Suppressor macrophage (primary cell): ENCODE measurements around the gene EIF1AD.
"Not testable (repeated sequence)": the region's sequence is repeated elsewhere in the genome, so short reads cannot be mapped to it uniquely, and the experiment has no call there.

Source experiments
- DNase-seq, 4 experiments: peaks; one replicate each; pipeline ENCODE4 v3.0.0-alpha.2; 2020 to 2022

The EIF1AD gene

GRCh38 chr11:65968600-65969482 is 33.1 kb downstream of the EIF1AD start:
- peak in 3 of 4 experiments; percentile 24 to 29 (median 28) for DNase-seq

GRCh38 chr11:65967329-65967934 is 34.5 kb downstream of the EIF1AD start:
- no peak for DNase-seq

DNA sequence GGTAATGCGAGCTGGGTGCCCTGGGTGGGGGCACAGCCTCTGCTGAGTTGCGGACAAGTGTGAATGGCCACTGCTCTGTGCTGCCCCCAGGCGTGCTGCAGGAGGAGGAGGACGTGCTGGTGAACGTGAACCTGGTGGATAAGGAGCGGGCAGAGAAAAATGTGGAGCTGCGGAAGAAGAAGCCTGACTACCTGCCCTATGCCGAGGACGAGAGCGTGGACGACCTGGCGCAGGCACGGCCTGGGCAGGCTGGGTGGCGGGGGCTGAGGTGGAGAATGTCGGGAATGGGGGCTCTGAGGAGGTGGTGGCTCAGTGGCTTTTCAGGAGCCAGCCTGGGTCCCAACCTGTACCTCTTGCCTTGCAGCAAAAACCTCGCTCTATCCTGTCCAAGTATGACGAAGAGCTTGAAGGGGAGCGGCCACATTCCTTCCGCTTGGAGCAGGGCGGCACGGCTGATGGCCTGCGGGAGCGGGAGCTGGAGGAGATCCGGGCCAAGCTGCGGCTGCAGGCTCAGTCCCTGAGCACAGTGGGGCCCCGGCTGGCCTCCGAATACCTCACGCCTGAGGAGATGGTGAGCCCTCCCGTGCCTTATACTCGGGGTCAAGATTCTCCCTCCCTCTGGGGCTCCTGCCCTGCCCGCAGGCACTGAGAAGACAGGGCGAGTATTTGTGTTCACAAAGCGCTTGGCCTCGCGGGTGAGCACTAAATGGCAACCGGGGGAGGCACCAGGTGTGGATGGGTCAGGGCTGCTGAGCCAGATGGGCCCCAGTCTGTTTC is 35.8 kb downstream of the EIF1AD start:
- DNase-seq: no peak

DNA sequence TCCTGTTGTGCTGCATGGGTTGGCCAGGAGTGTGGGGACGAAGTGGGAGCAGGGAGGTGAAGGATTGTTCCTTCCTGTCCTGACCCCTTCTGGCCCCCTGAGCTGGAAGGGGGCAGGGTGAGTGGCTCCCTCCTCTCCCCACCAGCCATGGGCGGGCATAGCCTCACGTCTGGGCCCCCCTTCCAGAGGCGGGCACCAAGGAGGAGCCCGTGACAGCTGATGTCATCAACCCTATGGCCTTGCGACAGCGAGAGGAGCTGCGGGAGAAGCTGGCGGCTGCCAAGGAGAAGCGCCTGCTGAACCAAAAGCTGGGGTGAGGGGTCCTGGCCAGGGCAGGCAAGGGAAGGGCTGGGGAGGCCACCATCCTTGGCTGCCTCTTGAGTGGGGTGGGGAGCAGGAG is 37.1 kb downstream of the EIF1AD start:
- no peak for DNase-seq

DNA sequence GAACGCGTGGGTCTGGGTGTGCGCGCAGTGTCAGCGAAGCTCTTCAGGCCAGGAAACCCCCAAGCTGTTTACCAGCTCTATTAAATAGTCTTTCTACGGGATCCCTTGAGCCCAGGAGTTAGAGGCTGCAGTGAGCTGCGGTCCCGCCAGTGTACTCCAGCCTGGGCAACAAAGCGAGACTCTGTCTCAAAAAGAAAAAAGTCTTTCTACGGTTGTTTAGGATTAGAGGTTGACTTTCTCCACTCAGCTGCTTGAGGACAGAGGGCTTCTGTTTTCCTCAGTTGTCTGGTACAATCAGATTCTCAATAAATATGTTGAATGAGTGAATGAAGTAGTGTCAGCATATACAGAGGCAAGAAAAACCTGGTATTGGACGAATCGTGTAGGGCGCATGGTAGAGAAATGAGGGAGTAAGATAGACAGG is 39.8 kb downstream of the EIF1AD start:
- DNase-seq: no peak

DNA sequence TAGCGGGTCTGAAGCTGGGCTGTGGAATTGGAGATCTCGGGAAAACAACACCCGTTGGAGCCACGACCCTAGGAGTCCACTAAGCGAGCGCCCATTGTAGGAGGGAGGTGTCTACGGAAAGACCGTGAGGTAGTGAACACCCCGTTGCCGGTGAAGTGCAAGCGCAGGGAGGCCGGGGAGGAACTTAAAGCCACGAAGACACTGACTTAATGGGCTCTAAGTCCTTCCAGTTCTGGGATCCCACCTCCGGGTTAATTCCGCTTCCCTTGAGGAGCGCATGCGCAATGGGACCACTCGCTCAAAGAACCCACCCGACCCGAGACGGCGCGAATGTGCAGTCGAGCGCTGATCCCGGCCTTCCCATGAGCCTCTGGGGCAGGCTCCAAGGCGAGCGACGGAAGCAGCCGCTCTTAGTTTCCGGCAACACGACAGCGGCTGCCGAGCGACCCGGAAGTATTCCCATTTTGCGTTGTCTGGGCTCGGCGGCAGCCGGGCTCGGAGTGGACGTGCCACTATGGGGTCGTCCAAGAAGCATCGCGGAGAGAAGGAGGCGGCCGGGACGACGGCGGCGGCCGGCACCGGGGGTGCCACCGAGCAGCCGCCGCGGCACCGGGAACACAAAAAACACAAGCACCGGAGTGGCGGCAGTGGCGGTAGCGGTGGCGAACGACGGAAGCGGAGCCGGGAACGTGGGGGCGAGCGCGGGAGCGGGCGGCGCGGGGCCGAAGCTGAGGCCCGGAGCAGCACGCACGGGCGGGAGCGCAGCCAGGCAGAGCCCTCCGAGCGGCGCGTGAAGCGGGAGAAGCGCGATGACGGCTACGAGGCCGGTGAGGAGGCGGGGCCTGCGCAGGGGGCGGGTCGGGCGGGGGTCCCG is 40.5 kb downstream of the EIF1AD start, which contains the start of gene SART1:
Gene SART1, plus strand, starts transcription at position 468 of the 874 bp plus-strand sequence. Its CDS starts 47 bp downstream, at position 515.
- DNase-seq: peak; percentile 98 to 99 (median 99)

- no peak for DNase-seq
Observed at GRCh38 chr11:65960824-65961266, 41.1 kb downstream of the EIF1AD start.

DNA sequence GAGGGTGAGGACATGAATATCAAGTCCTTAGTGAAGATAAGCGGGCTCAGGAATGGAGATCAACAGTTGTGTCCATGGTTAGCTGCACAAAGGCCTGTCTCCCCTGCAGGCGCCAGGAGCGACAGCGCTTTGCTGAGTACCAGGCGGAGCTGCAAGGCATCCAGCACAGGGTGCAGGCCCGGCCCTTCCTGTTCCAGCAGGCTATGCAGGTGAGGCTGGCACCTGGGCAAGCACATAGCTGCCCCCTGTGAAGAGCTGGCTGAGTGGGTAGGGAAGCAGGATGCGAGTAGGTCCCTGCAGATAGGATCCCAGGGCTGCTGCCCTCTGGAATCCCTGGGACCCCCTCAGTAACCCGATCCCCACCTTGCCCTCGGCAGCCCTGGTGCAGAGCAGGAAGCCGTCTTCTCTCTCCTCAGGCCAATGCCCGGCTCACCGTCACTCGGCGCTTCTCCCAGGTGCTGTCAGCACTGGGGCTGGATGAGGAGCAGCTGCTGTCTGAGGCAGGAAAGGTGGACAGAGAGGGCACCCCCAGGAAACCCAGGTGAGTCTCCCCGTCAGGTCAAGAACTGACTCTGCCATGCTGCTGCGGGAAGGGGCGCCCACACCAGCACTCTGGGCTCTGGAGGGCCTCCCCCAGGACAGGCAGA is 43.1 kb downstream of the EIF1AD start:
- no peak for DNase-seq

- DNase-seq: no peak
Observed at GRCh38 chr11:65958291-65958690, 43.7 kb downstream of the EIF1AD start.

GRCh38 chr11:65954771-65955170 is 47.2 kb downstream of the EIF1AD start:
- DNase-seq: no peak

DNA sequence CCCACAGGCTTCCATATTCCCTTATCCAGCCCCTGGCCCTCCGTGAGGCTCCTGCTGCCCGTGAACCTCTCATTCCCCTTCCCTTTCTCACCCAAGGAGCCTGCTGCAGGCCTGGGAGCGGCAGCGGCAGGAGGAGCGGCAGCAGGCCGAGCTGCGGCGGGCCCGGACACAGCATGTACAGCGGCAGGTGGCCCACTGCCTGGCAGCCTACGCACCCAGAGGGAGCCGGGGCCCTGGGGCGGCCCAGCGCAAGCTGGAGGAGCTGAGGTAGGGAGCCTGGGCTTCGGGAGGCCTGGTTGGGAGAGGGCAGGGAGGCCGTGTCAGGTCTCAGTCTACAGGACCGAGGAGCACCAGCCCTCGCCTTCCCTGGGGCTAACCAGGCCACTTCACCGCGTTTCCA is 48.5 kb downstream of the EIF1AD start:
- DNase-seq: no peak

GRCh38 chr11:65952052-65952521 is 49.9 kb downstream of the EIF1AD start:
- no peak for DNase-seq

DNA sequence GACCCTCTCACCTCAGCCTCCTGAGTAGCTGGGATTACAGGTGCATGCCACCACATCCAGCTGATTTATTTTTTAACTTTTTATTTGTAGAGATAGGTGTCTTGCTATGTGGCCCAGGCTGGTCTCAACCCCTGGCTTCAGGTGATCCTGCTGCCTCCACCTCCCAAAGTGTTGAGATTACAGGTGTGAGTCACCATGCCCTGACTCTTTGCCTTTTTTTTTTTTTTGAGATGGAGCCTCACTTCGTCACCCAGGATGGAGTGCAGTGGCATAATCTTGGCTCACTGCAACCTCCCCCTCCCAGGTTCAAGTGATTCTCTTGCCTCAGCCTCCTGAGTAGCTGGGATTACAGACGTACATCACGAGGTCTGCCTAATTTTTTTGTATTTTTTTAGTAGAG is 50.3 kb downstream of the EIF1AD start:
- DNase-seq: not testable (repeated sequence)

DNA sequence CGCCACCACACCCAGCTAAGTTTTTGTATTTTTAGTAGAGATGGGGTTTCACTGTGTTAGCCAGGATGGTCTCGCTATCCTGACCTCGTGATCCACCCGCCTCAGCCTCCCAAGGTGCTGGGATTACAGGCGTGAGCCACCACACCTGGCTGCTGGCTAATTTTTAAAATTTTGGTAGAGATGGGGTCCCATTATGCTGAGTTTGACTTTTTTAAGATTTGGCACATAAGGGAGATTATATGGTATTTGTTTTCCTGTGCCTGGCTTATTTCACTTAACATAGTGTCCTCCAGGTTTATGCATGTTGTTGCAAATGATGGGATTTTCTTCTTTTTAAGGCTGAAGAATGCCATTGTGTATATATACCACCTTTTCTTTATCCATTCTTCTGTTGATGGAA is 51.2 kb downstream of the EIF1AD start:
- DNase-seq: not testable (repeated sequence)

- DNase-seq: no peak
Observed at GRCh38 chr11:65947603-65948125, 54.3 kb downstream of the EIF1AD start.

DNA sequence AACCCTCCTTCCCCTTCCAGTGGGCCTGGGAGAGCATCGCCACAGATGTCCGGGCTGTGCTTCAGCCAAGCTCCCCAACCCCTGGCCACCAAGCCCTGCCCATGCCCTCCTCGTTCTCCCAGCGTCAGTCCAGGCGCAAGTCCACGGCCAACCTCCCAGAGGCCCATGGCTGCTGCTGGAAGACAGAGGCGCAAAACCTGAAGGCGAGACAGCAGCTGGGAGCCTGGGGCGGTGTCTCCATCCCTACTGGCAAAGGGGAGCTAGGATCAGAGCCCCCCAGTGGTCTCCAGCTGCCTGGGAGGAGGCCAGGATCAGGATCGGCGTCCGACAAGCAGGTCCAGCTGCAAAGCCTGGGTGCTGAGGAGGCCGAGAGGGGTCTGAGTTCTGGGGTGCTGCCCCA is 54.8 kb downstream of the EIF1AD start:
- no peak for DNase-seq

DNA sequence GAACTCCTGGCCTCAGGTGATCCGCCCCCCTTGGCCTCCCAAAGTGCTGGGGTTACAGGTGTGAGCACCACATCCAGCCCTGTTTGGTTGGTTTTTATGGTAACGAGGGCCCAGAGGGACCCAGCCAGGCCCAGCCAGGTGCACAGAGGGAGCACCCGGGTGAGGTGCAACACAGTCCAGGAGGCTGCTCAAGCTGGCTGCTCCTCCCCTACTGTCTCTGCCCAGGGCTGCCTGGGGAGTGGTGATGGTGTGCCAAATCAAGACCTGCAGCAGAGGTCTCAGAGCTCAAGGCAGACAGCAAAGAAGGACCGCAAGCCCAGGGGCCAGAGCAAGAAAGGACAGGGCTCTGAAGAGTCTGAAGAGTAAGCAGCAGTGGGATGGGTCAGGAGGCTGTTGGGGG is 55.3 kb downstream of the EIF1AD start:
- DNase-seq: no peak
